AG09319 (cell line): ENCODE measurements around the gene COX6B1.
"Not testable (repeated sequence)": the region's sequence is repeated elsewhere in the genome, so short reads cannot be mapped to it uniquely, and the experiment has no call there.

Source experiments
- DNase-seq: peaks from one replicate; pipeline ENCODE4 v3.0.0-alpha.2; 2010; ENCODE audit warnings: low read depth; ENCODE audit errors: extremely low read depth
- TF ChIP-seq, protein P1 (sequence below): IDR thresholded peaks from 2 replicates; pipeline ENCODE4 v1.5.1; 2011; ENCODE audit warnings: low read depth, mild to moderate bottlenecking, inconsistent platforms, low read length, moderate library complexity

Gene COX6B1

DNA sequence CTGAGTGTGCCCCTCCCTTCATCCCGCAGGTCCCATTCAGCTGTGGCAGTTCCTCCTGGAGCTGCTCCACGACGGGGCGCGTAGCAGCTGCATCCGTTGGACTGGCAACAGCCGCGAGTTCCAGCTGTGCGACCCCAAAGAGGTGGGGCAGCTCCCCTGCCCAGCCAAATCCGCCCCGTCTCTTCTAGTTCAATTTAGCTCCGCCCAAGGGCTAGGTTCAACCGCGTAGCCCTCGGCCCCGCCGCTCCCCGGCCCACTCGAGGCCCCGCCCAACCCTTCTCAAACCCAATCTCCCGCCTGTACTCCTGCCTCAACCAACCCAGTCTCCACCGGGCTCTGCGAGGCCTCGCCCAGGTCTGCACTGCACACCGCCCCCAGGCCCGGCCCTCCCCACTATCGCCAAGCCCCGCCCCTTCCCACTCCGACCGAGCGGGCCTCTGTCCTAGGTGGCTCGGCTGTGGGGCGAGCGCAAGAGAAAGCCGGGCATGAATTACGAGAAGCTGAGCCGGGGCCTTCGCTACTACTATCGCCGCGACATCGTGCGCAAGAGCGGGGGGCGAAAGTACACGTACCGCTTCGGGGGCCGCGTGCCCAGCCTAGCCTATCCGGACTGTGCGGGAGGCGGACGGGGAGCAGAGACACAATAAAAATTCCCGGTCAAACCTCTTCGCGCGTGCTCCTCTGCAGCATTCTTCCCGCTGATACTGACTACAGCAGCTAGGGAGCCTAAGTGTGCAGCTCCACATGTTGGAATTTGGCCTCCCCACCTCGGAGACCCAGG lies 3.7 kb upstream of the COX6B1 start:
- peak; percentile 70 for DNase-seq
- TF ChIP-seq, protein P1, sequence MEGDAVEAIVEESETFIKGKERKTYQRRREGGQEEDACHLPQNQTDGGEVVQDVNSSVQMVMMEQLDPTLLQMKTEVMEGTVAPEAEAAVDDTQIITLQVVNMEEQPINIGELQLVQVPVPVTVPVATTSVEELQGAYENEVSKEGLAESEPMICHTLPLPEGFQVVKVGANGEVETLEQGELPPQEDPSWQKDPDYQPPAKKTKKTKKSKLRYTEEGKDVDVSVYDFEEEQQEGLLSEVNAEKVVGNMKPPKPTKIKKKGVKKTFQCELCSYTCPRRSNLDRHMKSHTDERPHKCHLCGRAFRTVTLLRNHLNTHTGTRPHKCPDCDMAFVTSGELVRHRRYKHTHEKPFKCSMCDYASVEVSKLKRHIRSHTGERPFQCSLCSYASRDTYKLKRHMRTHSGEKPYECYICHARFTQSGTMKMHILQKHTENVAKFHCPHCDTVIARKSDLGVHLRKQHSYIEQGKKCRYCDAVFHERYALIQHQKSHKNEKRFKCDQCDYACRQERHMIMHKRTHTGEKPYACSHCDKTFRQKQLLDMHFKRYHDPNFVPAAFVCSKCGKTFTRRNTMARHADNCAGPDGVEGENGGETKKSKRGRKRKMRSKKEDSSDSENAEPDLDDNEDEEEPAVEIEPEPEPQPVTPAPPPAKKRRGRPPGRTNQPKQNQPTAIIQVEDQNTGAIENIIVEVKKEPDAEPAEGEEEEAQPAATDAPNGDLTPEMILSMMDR: no peak

DNA sequence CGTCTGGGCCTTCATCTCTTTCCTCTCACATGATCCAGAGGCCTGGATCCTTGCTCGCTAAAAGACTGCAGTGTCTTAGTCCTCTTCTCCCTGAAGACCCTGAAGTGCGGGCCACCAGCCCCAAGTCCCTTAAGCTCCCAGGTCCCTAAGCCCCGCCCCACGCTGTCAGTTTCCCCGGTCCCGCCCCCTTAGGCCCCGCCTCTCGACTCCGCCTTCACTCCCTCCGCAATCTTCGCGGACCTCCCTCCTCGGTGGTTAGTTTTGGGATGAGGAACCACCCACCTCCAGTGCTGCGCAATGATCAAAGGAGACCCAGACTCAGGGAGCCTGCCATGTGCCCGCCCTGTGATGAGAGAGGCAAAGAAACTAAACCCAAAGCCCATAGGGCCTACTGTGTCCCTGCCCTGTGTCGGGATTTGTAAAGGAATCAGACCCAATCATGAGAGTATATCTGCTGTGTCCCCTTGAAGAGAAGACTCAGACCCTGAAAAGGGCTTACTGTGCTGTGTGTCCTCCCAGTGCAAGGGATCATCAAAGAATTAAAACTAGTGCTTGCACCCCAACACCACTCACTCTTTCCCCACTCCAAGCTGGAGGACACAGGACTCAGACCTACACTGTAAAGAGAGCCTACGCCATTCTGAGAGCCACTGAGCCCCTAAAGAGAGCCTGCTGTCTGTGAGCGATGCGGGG lies 3.0 kb upstream of the COX6B1 start:
- DNase-seq: no peak
- TF ChIP-seq, protein P1: no peak

- DNase-seq: no peak
- TF ChIP-seq, protein P1: no peak
Measured at GRCh38 chr19:35645680-35646511, 2.2 kb upstream of the COX6B1 start.

- no peak for DNase-seq
- TF ChIP-seq, protein P1: no peak
Measured at GRCh38 chr19:35650581-35650980, 2.5 kb downstream of the COX6B1 start.

DNA sequence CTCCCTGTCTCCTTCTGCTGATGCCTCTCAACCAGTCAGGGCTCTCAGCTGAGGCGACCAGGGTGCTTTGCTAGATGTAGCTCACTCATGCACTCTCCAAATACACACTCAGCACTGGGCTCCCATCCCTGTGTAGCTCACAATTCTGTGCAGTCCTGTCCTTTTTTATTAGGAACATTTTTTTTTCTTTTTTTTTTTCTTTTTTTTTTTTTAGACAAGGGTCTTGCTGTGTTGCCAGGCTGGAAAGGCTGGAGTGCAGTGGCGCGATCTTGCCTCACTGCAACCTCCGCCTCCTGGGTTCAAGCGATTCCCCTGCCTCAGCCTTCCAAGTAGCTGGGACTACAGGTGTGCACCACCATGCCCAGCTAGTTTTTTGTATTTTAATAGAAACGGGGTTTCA lies 6.7 kb downstream of the COX6B1 start:
- not testable (repeated sequence) for DNase-seq

- TF ChIP-seq, protein P1: no peak
Measured at GRCh38 chr19:35655600-35655999, 7.5 kb downstream of the COX6B1 start.

DNA sequence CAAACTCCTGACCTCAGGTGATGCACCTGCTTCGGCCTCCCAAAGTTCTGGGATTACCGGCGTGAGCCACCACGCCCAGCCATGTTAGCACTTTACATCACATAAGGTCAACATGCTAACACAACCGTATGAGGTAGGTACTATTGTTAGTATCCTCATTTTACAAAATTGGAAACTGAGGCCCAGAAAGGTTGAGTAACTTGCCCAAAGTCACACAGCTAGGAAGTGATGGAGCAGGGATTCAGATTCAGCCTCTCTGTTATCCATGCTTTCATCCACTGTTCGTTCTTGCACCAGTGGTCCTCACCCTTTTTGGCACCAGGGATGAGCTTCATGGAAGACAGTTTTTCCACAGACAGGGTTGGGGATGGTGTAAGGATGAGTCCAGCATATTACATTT lies 8.6 kb downstream of the COX6B1 start:
- TF ChIP-seq, protein P1: no peak
- no peak for DNase-seq

More at GRCh38 chr19:35655600-35655999, 7.5 kb downstream of the COX6B1 start:
- no peak for DNase-seq
